Measurements from ENCODE around the gene SLC25A22.
A peak's percentile ranks its signal among the peaks of the same experiment; 100 is the strongest.

The SLC25A22 gene

DNA sequence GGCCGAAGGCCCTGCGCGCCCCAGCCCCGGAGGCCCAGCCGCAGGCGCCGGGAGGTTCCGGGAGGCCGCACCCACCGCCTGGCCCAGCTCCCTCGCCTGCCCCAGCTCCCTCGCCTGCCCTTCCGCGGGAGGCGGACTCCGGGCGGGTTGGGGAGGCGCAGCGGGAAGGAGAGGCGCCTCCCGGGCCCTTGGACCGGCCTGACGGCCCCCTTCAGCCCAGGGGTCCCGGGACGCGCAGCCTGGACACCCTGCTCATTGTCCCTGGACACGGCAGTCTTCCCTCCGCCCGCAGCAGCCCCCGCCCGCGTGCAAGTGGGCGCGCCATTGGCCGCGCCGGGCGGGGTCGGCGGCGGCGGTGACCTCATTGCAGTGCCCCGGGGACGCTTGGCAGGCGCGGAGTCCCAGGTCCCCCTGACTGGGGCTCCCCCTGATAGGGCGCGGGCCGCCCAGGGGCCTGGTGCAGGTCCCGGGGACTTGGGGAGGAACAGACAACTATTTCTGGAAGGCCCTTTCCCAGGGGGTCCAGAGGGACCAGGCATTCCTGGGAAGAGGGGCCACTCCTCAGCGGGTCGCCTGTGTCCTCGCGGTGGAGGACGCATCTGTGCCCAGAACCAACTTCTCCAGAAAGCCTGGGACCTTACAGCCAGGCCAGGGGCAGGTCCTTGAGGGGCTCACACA is 35.2 kb upstream of the SLC25A22 start:
- TF ChIP-seq ZFX (IDR thresholded peaks at IDR 0.05): peak; percentile 28; the same call in 1 of the 2 replicates
- TF ChIP-seq, protein P1, sequence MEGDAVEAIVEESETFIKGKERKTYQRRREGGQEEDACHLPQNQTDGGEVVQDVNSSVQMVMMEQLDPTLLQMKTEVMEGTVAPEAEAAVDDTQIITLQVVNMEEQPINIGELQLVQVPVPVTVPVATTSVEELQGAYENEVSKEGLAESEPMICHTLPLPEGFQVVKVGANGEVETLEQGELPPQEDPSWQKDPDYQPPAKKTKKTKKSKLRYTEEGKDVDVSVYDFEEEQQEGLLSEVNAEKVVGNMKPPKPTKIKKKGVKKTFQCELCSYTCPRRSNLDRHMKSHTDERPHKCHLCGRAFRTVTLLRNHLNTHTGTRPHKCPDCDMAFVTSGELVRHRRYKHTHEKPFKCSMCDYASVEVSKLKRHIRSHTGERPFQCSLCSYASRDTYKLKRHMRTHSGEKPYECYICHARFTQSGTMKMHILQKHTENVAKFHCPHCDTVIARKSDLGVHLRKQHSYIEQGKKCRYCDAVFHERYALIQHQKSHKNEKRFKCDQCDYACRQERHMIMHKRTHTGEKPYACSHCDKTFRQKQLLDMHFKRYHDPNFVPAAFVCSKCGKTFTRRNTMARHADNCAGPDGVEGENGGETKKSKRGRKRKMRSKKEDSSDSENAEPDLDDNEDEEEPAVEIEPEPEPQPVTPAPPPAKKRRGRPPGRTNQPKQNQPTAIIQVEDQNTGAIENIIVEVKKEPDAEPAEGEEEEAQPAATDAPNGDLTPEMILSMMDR (conservative IDR thresholded peaks at IDR 0.05): no peak
- H3K27ac ChIP-seq: peak overlapping the region; percentile 97

DNA sequence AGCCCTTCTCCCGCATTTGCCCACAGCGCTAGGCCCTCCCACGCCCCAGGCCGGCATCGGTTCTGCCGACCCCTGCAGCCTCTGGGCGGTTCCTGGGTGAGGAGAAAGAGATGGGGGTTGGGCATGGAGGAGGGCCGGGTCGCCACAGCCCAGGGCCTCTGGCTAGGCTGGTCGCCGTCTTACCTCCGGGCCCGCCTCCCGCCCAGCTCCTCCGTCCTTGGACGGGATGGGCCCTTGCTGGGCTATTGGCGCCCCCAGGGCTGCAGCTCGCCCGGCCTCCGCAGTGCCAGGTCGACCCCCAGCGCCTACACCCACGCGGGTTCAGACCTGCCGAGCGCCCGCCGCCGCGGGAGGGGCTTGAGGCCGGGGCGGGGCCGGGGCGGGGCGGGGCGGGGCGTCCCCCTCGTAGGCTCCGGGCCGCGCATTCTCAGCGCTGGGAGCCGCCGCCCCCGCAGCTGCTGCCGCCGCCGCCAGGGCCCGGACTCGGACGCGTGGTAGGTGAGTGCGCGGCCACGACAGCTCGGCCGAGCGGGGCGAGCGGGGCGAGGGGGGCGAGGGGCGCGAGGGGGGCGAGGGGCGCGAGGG is 34.5 kb upstream of the SLC25A22 start, which contains the start of gene CD151:
Gene CD151 (plus strand): TSS at position 424 of the 585 bp plus-strand sequence. CDS start 3,118 bp downstream, outside the sequence.
- peak within 1 kb of the TSS; percentile 97 for H3K27ac ChIP-seq
- TF ChIP-seq, protein P1 (conservative IDR thresholded peaks at IDR 0.05): no peak
- TF ChIP-seq ZFX (IDR thresholded peaks at IDR 0.05): peak; percentile 41; the same call in 1 of the 2 replicates

DNA sequence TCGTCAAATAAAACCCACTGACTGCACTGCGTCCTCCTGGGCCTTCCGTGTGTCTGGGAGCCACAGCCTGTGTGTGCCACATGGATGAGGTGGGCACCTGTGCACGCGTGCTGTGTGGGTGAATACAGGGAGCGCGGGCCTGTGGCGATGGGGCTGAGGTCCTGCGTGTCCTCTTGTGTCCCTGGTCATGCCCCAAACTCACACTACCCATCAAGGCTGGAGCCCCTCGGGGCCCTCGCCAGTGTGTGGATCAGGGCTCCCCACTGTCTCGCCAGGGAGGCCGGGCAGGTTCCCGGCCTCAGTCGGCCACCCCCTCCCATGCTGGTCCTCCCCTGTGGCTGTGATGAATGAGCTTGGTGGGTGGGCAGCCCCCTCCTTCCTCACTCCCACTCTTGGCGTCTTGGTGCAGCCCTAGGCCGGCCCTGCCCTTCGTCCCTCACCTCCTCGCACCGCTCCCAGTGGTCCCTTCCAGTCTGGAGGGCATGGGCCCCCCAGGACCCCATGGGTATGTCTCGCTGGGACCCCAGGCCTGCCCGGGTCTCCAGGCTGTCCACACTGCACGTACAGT is 34.0 kb upstream of the SLC25A22 start:
- peak overlapping the region; percentile 97 for H3K27ac ChIP-seq
- TF ChIP-seq, protein P1 (conservative IDR thresholded peaks at IDR 0.05): no peak
- no peak for TF ChIP-seq ZFX (IDR thresholded peaks at IDR 0.05)

DNA sequence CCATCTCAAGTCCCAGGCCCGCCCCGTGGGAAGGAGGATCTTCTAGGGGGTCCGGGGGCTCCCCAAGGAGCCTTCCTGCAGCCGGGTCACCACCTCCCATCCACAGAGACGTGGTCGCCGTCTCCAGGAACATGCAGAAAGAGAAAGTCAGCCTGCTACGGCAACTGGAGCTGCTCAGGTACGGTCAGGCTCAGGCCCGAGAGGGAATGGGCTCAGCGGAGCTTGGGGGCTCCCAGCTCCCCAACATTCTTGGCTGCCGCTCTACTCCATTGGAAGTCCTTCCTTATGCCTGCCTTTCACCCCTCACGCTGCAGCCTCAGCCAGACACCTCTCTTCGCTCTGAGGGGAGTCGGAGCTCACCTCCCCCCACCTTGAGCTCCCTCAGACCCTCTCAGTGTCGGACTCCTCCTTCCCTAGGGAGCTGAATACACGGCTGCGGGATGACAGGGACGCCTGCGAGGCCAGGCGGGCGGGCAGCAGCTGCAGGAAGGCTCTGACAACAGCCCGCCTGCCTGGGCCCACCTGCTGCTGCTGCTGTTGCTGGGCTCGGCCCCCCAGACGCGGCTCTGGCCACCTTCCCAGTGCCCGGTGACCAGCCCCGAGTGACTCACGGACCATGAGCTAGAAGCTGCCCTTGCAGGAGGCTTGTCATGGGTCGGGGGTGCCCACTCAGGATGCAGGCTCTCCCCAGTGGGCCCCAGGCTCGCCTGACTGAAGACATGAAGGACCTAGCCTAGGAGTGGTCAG is 33.2 kb upstream of the SLC25A22 start:
- peak overlapping the region; percentile 97 for H3K27ac ChIP-seq
- TF ChIP-seq, protein P1 (conservative IDR thresholded peaks at IDR 0.05): no peak
- no peak for TF ChIP-seq ZFX (IDR thresholded peaks at IDR 0.05)

DNA sequence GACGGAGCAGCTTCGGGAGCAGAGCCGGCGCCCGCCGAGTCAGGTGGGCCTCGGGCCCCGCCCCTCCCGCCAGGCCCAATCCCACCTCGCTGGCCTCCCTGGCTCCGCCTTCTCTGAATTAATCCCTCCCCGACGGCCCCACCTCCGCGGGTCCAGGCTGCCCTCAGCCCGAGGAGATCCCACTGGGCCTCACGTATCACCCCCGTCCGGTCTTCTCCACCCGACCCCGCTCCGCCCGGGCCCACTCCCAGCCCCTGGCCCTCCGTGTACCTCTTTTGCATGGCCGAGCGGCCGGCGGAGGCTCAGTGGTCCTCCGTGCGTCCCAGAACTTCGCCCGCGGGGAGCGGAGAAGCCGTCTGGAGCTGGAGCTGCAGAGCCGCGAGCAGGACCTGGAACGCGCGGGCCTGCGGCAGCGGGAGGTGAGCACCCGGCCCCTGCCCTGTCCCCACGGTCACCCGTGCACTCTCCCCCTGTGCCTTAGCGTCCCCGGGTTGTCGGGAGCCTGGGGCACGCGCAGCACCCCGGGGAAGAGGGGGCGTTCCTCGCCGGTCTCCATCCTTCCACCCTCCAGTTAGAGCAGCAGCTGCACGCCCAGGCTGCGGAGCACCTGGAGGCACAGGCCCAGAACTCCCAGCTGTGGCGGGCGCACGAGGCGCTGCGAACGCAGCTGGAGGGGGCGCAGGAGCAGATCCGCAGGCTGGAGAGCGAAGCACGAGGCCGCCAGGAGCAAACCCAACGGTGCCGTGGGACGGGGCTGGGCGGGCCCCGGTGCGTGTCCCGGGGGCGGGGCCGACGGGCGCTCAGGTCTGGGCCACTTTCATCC is 32.4 kb upstream of the SLC25A22 start:
- H3K27ac ChIP-seq: no peak overlapping the region
- no peak for TF ChIP-seq ZFX (IDR thresholded peaks at IDR 0.05)
- TF ChIP-seq, protein P1 (conservative IDR thresholded peaks at IDR 0.05): no peak

DNA sequence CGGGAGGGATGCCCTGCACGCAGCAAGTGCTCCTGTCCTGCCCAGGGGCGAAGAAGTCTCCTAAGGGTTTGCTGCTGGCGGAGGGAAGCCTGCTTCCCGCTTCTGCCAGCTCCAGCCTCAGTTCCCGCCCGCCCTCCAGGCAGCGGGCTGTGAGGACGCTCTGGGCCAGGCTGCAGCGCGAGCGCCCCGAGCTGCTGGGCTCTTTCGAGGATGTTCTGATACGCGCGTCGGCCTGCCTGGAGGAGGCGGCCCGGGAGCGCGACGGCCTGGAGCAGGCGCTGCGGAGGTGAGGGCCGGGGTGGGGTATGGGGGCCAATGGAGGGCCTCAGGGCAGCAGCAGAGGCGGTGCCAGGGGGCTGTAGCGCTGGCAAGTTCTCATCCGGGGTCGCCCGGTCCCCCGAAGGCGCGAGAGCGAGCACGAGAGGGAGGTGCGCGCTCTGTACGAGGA is 31.8 kb upstream of the SLC25A22 start:
- TF ChIP-seq, protein P1 (conservative IDR thresholded peaks at IDR 0.05): no peak
- no peak for TF ChIP-seq ZFX (IDR thresholded peaks at IDR 0.05)
- no peak overlapping the region; the same call in 1 of the 2 replicates for H3K27ac ChIP-seq

Data from C4-2B (cell line).